GM23338 (cell line): ENCODE data around the gene AJM1. TPM values are rescaled to one million over a fixed set of nuclear protein-coding genes. Genes with fewer than 3 reads are reported as not detected.

Experiments used
- ATAC-seq: fragments of 200-7000 bp; cut with Tn5 transposase; 3 replicates; pipeline ENCODE4 v1.9.1; 2020
- DNase-seq: peaks from one replicate; pipeline ENCODE4 v3.0.0-alpha.2; 2015; ENCODE audit warnings: low spot score
- H2AFZ ChIP-seq: fragments of 200-600 bp; sonication (generic); 2 replicates; pipeline ENCODE4 v1.8.0; 2016; ENCODE audit warnings: antibody characterized with exemption, mild to moderate bottlenecking, moderate library complexity
- H3F3A ChIP-seq: fragments of 200-600 bp; sonication (generic); replicated peaks from 2 replicates; pipeline ENCODE4 v1.8.0; 2017; ENCODE audit warnings: antibody characterized with exemption, mixed run types, low read depth
- H3K27ac ChIP-seq: fragments of 200-600 bp; sonication (generic); 2 replicates; pipeline ENCODE4 v1.6.1; 2016; ENCODE audit warnings: low read depth
- H3K27me3 ChIP-seq: fragments of 200-600 bp; sonication (generic); 2 replicates; pipeline ENCODE4 v1.8.0; 2016; ENCODE audit warnings: mild to moderate bottlenecking, mixed run types, moderate library complexity; ENCODE audit not compliant: insufficient read depth
- H3K36me3 ChIP-seq: fragments of 200-600 bp; sonication (generic); 2 replicates; pipeline ENCODE4 v1.8.0; 2016; ENCODE audit warnings: mild to moderate bottlenecking; ENCODE audit not compliant: insufficient read depth
- H3K4me1 ChIP-seq: fragments of 200-600 bp; sonication (generic); 2 replicates; pipeline ENCODE4 v1.8.0; 2016; ENCODE audit warnings: mild to moderate bottlenecking, moderate library complexity; ENCODE audit not compliant: insufficient read depth
- H3K4me2 ChIP-seq: fragments of 200-600 bp; sonication (generic); 2 replicates; pipeline ENCODE4 v1.7.1; 2017; ENCODE audit warnings: mixed run types
- H3K4me3 ChIP-seq: fragments of 200-600 bp; sonication (generic); 2 replicates; pipeline ENCODE4 v1.6.1; 2016; ENCODE audit warnings: mixed run types
- H3K79me2 ChIP-seq: fragments of 200-600 bp; sonication (generic); replicated peaks from 2 replicates; pipeline ENCODE4 v1.8.0; 2017; ENCODE audit warnings: mild to moderate bottlenecking; ENCODE audit not compliant: insufficient read depth
- H3K9me2 ChIP-seq: fragments of 200-600 bp; sonication (generic); 2 replicates; pipeline ENCODE4 v1.8.0; 2017; ENCODE audit not compliant: insufficient read depth
- H4K20me1 ChIP-seq: fragments of 200-600 bp; sonication (generic); replicated peaks from 2 replicates; pipeline ENCODE4 v1.8.0; 2017; ENCODE audit warnings: mild to moderate bottlenecking; ENCODE audit not compliant: insufficient read depth
- H3K27ac Mint-ChIP-seq: 2 replicates; pipeline ENCODE4 v1.8.0; 2020; ENCODE audit warnings: inconsistent platforms, mild to moderate bottlenecking, moderate library complexity, mixed read lengths
- H3K27me3 Mint-ChIP-seq: 3 replicates; pipeline ENCODE4 v1.8.0; 2022; ENCODE audit warnings: low read depth, mild to moderate bottlenecking, moderate library complexity, mixed read lengths, inconsistent platforms; ENCODE audit not compliant: insufficient read depth, poor library complexity
- H3K36me3 Mint-ChIP-seq: 3 replicates; pipeline ENCODE4 v1.8.0; 2021; ENCODE audit warnings: low read depth, mild to moderate bottlenecking, inconsistent platforms, moderate library complexity, mixed read lengths
- H3K4me1 Mint-ChIP-seq: 3 replicates; pipeline ENCODE4 v1.8.0; 2020; ENCODE audit warnings: mild to moderate bottlenecking, inconsistent platforms, mixed read lengths
- H3K4me3 Mint-ChIP-seq: 3 replicates; pipeline ENCODE4 v1.8.0; 2021; ENCODE audit warnings: moderate library complexity, mild to moderate bottlenecking, inconsistent platforms, mixed read lengths
- H3K9me3 Mint-ChIP-seq: 3 replicates; pipeline ENCODE4 v1.8.0; 2020; ENCODE audit warnings: moderate library complexity, mild to moderate bottlenecking, inconsistent platforms, mixed read lengths
- EZH2phosphoT487 ChIP-seq: fragments of 200-600 bp; sonication (generic); IDR thresholded peaks from one replicate; pipeline ENCODE4 v1.8.1; 2018; ENCODE audit warnings: antibody characterized with exemption; ENCODE audit not compliant: unreplicated experiment
- JUNB ChIP-seq: IDR thresholded peaks from one replicate; pipeline ENCODE4 v1.6.1; 2016; ENCODE audit warnings: antibody characterized with exemption; ENCODE audit not compliant: unreplicated experiment
- NANOG ChIP-seq: IDR thresholded peaks from 2 replicates; pipeline ENCODE4 v1.6.1; 2016; ENCODE audit warnings: antibody characterized with exemption, borderline replicate concordance
- STAT1 ChIP-seq: IDR thresholded peaks from one replicate; pipeline ENCODE4 v1.6.1; 2016; ENCODE audit warnings: antibody characterized with exemption; ENCODE audit not compliant: unreplicated experiment
- ZNF331 ChIP-seq: fragments of 250-450 bp; sonication (Bioruptor Pico); IDR thresholded peaks from 2 replicates; pipeline ENCODE4 v1.5.0; 2020; ENCODE audit warnings: low read depth, mild to moderate bottlenecking, moderate library complexity
- polyA plus RNA-seq: library from polyadenylated mRNA; unstranded; fragments of >200 nt; fragmentation: Nextera tagmentation; extraction: Ambion mirVana; gene quantifications from 2 replicates; pipeline ENCODE4 v1.2.1, GENCODE V29; 2016
- total RNA-seq: library from RNA; depleted of rRNA; stranded (reverse); fragments of >200 nt; shearing (Covaris generic); gene quantifications from 2 replicates; pipeline ENCODE4 v1.2.3, GENCODE V29; 2014
- TF ChIP-seq, protein P1 (sequence below): fragments of 250-450 bp; sonication (Bioruptor Pico); IDR thresholded peaks from 2 replicates; pipeline ENCODE4 v1.5.0; 2020; ENCODE audit warnings: mild to moderate bottlenecking, moderate library complexity
- TF ChIP-seq, protein P2 (sequence below), 2 experiments: fragments of 200-600 bp in 1 of 2; sonication (generic) in 1 of 2; conservative IDR thresholded peaks; 2 replicates each; pipeline versions ENCODE4 v1.5.1 to v1.6.1; 2016 to 2017; ENCODE audit warnings: antibody characterized with exemption in 2 of 2, low read depth in 2 of 2, mild to moderate bottlenecking in 2 of 2, moderate library complexity in 1 of 2
- TF ChIP-seq, protein P3 (sequence below): IDR thresholded peaks from one replicate; pipeline ENCODE4 v1.6.1; 2018; ENCODE audit warnings: antibody characterized with exemption; ENCODE audit not compliant: unreplicated experiment

The AJM1 gene
- total and polyA plus RNA-seq, 2 experiments from 2014 or later: 0.36 to 0.49 TPM

DNA sequence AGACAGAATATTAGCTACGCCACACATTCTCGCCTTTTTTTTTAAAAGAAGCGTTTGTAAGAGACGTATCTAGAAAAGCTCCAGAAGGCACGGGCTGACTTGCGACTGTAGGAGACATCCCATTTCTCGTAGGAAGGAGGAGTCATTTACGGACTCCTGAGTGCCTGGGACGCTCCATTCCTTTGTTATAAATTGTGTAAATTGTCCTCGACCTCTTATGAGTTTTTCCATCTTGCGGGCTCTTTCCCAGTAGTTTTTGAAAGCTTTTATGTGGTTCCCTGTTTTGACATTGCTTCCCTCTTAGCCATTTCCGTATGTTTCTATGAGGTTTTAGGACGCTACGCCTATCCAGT lies 33.5 kb upstream of the AJM1 start (continued):
- TF ChIP-seq, protein P1, sequence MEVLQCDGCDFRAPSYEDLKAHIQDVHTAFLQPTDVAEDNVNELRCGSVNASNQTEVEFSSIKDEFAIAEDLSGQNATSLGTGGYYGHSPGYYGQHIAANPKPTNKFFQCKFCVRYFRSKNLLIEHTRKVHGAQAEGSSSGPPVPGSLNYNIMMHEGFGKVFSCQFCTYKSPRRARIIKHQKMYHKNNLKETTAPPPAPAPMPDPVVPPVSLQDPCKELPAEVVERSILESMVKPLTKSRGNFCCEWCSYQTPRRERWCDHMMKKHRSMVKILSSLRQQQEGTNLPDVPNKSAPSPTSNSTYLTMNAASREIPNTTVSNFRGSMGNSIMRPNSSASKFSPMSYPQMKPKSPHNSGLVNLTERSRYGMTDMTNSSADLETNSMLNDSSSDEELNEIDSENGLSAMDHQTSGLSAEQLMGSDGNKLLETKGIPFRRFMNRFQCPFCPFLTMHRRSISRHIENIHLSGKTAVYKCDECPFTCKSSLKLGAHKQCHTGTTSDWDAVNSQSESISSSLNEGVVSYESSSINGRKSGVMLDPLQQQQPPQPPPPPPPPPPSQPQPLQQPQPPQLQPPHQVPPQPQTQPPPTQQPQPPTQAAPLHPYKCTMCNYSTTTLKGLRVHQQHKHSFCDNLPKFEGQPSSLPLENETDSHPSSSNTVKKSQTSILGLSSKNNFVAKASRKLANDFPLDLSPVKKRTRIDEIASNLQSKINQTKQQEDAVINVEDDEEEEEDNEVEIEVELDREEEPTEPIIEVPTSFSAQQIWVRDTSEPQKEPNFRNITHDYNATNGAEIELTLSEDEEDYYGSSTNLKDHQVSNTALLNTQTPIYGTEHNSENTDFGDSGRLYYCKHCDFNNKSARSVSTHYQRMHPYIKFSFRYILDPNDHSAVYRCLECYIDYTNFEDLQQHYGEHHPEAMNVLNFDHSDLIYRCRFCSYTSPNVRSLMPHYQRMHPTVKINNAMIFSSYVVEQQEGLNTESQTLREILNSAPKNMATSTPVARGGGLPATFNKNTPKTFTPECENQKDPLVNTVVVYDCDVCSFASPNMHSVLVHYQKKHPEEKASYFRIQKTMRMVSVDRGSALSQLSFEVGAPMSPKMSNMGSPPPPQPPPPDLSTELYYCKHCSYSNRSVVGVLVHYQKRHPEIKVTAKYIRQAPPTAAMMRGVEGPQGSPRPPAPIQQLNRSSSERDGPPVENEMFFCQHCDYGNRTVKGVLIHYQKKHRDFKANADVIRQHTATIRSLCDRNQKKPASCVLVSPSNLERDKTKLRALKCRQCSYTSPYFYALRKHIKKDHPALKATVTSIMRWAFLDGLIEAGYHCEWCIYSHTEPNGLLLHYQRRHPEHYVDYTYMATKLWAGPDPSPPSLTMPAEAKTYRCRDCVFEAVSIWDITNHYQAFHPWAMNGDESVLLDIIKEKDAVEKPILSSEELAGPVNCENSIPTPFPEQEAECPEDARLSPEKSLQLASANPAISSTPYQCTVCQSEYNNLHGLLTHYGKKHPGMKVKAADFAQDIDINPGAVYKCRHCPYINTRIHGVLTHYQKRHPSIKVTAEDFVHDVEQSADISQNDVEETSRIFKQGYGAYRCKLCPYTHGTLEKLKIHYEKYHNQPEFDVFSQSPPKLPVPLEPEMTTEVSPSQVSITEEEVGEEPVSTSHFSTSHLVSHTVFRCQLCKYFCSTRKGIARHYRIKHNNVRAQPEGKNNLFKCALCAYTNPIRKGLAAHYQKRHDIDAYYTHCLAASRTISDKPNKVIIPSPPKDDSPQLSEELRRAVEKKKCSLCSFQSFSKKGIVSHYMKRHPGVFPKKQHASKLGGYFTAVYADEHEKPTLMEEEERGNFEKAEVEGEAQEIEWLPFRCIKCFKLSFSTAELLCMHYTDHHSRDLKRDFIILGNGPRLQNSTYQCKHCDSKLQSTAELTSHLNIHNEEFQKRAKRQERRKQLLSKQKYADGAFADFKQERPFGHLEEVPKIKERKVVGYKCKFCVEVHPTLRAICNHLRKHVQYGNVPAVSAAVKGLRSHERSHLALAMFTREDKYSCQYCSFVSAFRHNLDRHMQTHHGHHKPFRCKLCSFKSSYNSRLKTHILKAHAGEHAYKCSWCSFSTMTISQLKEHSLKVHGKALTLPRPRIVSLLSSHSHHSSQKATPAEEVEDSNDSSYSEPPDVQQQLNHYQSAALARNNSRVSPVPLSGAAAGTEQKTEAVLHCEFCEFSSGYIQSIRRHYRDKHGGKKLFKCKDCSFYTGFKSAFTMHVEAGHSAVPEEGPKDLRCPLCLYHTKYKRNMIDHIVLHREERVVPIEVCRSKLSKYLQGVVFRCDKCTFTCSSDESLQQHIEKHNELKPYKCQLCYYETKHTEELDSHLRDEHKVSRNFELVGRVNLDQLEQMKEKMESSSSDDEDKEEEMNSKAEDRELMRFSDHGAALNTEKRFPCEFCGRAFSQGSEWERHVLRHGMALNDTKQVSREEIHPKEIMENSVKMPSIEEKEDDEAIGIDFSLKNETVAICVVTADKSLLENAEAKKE (CRISPR knock-in tag): no peak
- TF ChIP-seq, protein P2, sequence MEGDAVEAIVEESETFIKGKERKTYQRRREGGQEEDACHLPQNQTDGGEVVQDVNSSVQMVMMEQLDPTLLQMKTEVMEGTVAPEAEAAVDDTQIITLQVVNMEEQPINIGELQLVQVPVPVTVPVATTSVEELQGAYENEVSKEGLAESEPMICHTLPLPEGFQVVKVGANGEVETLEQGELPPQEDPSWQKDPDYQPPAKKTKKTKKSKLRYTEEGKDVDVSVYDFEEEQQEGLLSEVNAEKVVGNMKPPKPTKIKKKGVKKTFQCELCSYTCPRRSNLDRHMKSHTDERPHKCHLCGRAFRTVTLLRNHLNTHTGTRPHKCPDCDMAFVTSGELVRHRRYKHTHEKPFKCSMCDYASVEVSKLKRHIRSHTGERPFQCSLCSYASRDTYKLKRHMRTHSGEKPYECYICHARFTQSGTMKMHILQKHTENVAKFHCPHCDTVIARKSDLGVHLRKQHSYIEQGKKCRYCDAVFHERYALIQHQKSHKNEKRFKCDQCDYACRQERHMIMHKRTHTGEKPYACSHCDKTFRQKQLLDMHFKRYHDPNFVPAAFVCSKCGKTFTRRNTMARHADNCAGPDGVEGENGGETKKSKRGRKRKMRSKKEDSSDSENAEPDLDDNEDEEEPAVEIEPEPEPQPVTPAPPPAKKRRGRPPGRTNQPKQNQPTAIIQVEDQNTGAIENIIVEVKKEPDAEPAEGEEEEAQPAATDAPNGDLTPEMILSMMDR (conservative IDR thresholded peaks at IDR 0.05; ENCODE audit: low read depth in 2 of 2): no peak
- TF ChIP-seq EZH2phosphoT487 (no peak), ZNF331 (no peak)

DNA sequence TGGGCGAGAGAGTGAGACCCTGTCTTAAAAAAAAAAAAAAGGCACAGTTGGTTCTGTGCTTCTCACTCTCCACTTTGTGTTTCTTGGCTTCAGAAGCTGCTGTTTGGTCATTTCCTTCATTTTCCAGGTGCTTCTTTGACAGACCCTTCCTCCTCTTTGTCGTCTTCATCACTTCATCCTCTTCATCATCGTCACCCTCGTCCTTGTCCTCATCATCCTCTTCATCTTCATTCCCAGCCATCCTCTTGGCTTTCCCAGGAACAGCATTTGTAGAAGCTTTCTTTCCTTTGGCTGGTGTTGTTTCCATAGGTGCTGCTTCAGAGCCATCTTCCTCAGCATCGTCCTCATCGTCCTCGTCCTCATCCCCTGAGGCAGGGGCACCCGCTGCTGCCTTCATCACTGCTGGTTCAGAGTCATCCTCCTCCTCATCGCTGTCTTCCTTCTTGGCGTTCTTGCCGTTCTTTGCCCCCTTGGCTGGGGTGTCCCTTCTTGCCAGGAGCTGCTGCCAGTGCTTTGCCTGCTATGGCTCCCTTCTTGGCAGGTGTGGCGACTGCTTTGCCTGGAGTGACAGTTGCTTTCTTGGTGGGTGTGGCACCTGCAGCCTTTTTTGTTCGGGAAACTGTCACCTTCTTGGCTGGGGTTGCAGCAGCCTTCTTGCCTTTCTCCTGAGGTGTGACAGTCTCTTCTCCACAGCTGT lies 27.4 kb upstream of the AJM1 start:
- Mint-ChIP-seq H3K4me1 (peaks cover 7% of the 10 kb centered on the region), H3K27ac (no peak overlapping the region), H3K36me3 (peaks cover 70% of the 10 kb centered on the region), H3K9me3 (no peaks in the 10 kb centered on the region), H3K4me3 (no peak overlapping the region), H3K27me3 (peaks cover 5% of the 10 kb centered on the region)
- Histone ChIP-seq H3F3A (peaks cover 4% of the 10 kb centered on the region; the same call in 1 of the 2 replicates), H3K9me2 (no peaks in the 10 kb centered on the region), H3K4me2 (no peak overlapping the region), H3K4me3 (no peak overlapping the region), H3K4me1 (no peaks in the 10 kb centered on the region; the same call in 1 of the 2 replicates), H3K27me3 (no peaks in the 10 kb centered on the region), H3K79me2 (peaks cover 81% of the 10 kb centered on the region), H4K20me1 (peaks cover 51% of the 10 kb centered on the region), H2AFZ (no peak overlapping the region), H3K27ac (no peak overlapping the region), H3K36me3 (peaks cover 8% of the 10 kb centered on the region; the same call in 1 of the 2 replicates)
- TF ChIP-seq NANOG (no peak), STAT1 (no peak), JUNB (no peak), ZNF331 (no peak)
- TF ChIP-seq, protein P2 (conservative IDR thresholded peaks at IDR 0.05; ENCODE audit: low read depth in 2 of 2): no peak
- TF ChIP-seq, protein P3, sequence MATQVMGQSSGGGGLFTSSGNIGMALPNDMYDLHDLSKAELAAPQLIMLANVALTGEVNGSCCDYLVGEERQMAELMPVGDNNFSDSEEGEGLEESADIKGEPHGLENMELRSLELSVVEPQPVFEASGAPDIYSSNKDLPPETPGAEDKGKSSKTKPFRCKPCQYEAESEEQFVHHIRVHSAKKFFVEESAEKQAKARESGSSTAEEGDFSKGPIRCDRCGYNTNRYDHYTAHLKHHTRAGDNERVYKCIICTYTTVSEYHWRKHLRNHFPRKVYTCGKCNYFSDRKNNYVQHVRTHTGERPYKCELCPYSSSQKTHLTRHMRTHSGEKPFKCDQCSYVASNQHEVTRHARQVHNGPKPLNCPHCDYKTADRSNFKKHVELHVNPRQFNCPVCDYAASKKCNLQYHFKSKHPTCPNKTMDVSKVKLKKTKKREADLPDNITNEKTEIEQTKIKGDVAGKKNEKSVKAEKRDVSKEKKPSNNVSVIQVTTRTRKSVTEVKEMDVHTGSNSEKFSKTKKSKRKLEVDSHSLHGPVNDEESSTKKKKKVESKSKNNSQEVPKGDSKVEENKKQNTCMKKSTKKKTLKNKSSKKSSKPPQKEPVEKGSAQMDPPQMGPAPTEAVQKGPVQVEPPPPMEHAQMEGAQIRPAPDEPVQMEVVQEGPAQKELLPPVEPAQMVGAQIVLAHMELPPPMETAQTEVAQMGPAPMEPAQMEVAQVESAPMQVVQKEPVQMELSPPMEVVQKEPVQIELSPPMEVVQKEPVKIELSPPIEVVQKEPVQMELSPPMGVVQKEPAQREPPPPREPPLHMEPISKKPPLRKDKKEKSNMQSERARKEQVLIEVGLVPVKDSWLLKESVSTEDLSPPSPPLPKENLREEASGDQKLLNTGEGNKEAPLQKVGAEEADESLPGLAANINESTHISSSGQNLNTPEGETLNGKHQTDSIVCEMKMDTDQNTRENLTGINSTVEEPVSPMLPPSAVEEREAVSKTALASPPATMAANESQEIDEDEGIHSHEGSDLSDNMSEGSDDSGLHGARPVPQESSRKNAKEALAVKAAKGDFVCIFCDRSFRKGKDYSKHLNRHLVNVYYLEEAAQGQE: no peak
- DNase-seq: no peak
- ATAC-seq: no peak
